Measurements from ENCODE around the gene REM2.

The REM2 gene

DNA sequence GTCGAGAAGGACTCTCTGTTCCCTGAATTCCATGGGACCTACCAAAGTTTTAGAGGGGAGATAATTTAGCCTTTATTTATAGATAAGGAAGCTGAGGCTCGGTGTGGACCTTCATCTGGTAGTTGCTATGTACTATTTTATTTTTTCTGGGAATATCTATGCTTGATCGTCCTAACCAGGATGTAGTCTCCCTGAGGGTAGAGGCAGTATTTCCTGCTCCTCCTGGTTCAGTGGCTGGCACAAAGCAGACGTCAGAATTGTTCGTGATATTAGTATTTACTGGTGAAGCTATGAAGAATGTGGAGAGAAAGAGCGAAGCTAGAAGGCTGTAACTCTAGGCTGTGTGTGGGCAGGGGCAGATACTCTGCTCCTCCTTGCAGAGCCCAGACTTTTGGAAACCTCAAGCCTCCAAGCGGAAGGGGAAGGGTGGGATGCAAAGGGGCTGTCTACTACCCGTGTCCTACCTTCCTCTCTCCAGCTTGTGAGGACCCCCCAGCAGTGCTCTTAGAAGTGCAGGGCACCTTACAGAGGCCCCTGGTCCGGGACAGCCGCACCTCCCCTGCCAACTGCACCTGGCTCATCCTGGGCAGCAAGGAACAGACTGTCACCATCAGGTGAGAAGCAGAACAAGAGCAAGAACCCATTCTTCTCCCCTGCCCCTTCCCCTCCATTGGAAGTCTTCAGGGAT is 10.0 kb upstream of the REM2 start:
- no peak overlapping the region for H3K18ac ChIP-seq (ENCODE audit: low read length)
- no peak overlapping the region for H2BK15ac ChIP-seq (ENCODE audit: low read length)
- no peaks in the 10 kb centered on the region for H3K79me1 ChIP-seq (ENCODE audit: low read depth, low read length)
- H2BK12ac ChIP-seq (ENCODE audit: low read length), result no peak overlapping the region
- no peak overlapping the region for H3K9ac ChIP-seq (ENCODE audit: low read depth, low read length, poor library complexity)
- H3K14ac ChIP-seq (ENCODE audit: low read length), result no peak overlapping the region
- no peaks in the 10 kb centered on the region for H3K27me3 ChIP-seq (ENCODE audit: control insufficient read depth in 3 of 3, insufficient read depth in 3 of 3, low read depth in 1 of 3, low read length in 3 of 3)
- no CpG with 5 or more reads among the region's 10 CpGs for WGBS, 2 donors (ENCODE audit: extremely low coverage in 2 of 2, insufficient read length in 2 of 2, insufficient replicate concordance in 1 of 2)
- H3K27ac ChIP-seq (replicated peaks; ENCODE audit: low read length), result no peak overlapping the region
- no peak overlapping the region for H2BK120ac ChIP-seq (ENCODE audit: low read depth, low read length)
- no peak for DNase-seq (ENCODE audit: low spot score)
- H2AK5ac ChIP-seq (ENCODE audit: low read depth, low read length), result peak overlapping the region; percentile 5
- peak overlapping the region in 1 of 2 donors; percentile 89 for H3K4me3 ChIP-seq (ENCODE audit: low read length in 2 of 2)
- H3K23ac ChIP-seq (ENCODE audit: low read depth, low read length, poor library complexity), result no peak overlapping the region
- H3K4me2 ChIP-seq (ENCODE audit: insufficient read depth, low read length, poor library complexity, severe bottlenecking), result no peak overlapping the region
- H4K91ac ChIP-seq (ENCODE audit: low read depth, low read length, poor library complexity), result no peak overlapping the region
- H3K36me3 ChIP-seq (replicated peaks in 1 of 2; ENCODE audit: control insufficient read depth in 2 of 2, insufficient read depth in 2 of 2, low read length in 2 of 2), result peaks cover 8 to 29% of the 10 kb centered on the region in 2 donors
- H3K4ac ChIP-seq (ENCODE audit: low read length), result no peak overlapping the region
- no peak overlapping the region for H2BK5ac ChIP-seq (ENCODE audit: low read length)
- no peaks in the 10 kb centered on the region for H3K9me3 ChIP-seq (replicated peaks in 1 of 2; ENCODE audit: control insufficient read depth in 2 of 2, insufficient read depth in 1 of 2, low read depth in 1 of 2, low read length in 2 of 2)
- H3K4me1 ChIP-seq (ENCODE audit: control insufficient read depth in 2 of 2, insufficient read depth in 1 of 2, low read depth in 1 of 2, low read length in 2 of 2), result peaks cover 1 to 2% of the 10 kb centered on the region in 2 donors
- no peak overlapping the region for H4K8ac ChIP-seq (ENCODE audit: low read depth, low read length)
- H2AFZ ChIP-seq (ENCODE audit: low read length), result peak overlapping the region; percentile 95

DNA sequence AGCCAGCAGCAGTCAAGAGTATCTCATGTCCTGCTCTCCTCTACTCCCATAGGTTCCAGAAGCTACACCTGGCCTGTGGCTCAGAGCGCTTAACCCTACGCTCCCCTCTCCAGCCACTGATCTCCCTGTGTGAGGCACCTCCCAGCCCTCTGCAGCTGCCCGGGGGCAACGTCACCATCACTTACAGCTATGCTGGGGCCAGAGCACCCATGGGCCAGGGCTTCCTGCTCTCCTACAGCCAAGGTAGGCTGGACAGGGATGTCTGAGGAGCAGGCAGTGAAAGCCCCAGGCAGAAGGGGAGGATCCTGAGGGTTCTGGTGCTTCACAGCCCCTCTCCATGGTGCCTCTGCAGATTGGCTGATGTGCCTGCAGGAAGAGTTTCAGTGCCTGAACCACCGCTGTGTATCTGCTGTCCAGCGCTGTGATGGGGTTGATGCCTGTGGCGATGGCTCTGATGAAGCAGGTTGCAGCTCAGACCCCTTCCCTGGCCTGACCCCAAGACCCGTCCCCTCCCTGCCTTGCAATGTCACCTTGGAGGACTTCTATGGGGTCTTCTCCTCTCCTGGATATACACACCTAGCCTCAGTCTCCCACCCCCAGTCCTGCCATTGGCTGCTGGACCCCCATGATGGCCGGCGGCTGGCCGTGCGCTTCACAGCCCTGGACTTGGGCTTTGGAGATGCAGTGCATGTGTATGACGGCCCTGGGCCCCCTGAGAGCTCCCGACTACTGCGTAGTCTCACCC is 7.8 kb upstream of the REM2 start:
- Histone ChIP-seq H3K27ac (replicated peaks; ENCODE audit: low read length) (no peak overlapping the region), H3K9me3 (replicated peaks in 1 of 2; ENCODE audit: control insufficient read depth in 2 of 2, insufficient read depth in 1 of 2, low read depth in 1 of 2, low read length in 2 of 2) (no peaks in the 10 kb centered on the region), H2BK5ac (ENCODE audit: low read length) (no peak overlapping the region), H3K27me3 (ENCODE audit: control insufficient read depth in 3 of 3, insufficient read depth in 3 of 3, low read depth in 1 of 3, low read length in 3 of 3) (no peaks in the 10 kb centered on the region), H2BK120ac (ENCODE audit: low read depth, low read length) (no peak overlapping the region), H2AK5ac (ENCODE audit: low read depth, low read length) (no peak overlapping the region), H2AFZ (ENCODE audit: low read length) (no peak overlapping the region), H3K9ac (ENCODE audit: low read depth, low read length, poor library complexity) (no peak overlapping the region), H3K4ac (ENCODE audit: low read length) (peak overlapping the region; percentile 2), H4K91ac (ENCODE audit: low read depth, low read length, poor library complexity) (no peak overlapping the region), H3K4me1 (ENCODE audit: control insufficient read depth in 2 of 2, insufficient read depth in 1 of 2, low read depth in 1 of 2, low read length in 2 of 2) (peaks cover 1 to 2% of the 10 kb centered on the region in 2 donors), H3K4me3 (ENCODE audit: low read length in 2 of 2) (peak overlapping the region in 1 of 2 donors; percentile 53), H3K4me2 (ENCODE audit: insufficient read depth, low read length, poor library complexity, severe bottlenecking) (no peak overlapping the region), H3K14ac (ENCODE audit: low read length) (no peak overlapping the region), H3K36me3 (replicated peaks in 1 of 2; ENCODE audit: control insufficient read depth in 2 of 2, insufficient read depth in 2 of 2, low read length in 2 of 2) (peaks cover 8 to 29% of the 10 kb centered on the region in 2 donors), H2BK15ac (ENCODE audit: low read length) (no peak overlapping the region), H2BK12ac (ENCODE audit: low read length) (no peak overlapping the region), H3K79me1 (ENCODE audit: low read depth, low read length) (no peaks in the 10 kb centered on the region), H3K18ac (ENCODE audit: low read length) (no peak overlapping the region), H4K8ac (ENCODE audit: low read depth, low read length) (no peak overlapping the region), H3K23ac (ENCODE audit: low read depth, low read length, poor library complexity) (peak overlapping the region; percentile 71)
- no peak for DNase-seq (ENCODE audit: low spot score)
- no CpG with 5 or more reads among the region's 15 CpGs for WGBS, 2 donors (ENCODE audit: extremely low coverage in 2 of 2, insufficient read length in 2 of 2, insufficient replicate concordance in 1 of 2)

DNA sequence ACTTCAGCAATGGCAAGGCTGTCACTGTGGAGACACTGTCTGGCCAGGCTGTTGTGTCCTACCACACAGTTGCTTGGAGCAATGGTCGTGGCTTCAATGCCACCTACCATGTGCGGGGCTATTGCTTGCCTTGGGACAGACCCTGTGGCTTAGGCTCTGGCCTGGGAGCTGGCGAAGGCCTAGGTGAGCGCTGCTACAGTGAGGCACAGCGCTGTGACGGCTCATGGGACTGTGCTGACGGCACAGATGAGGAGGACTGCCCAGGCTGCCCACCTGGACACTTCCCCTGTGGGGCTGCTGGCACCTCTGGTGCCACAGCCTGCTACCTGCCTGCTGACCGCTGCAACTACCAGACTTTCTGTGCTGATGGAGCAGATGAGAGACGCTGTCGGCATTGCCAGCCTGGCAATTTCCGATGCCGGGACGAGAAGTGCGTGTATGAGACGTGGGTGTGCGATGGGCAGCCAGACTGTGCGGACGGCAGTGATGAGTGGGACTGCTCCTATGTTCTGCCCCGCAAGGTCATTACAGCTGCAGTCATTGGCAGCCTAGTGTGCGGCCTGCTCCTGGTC is 7.2 kb upstream of the REM2 start:
- Histone ChIP-seq H3K36me3 (replicated peaks in 1 of 2; ENCODE audit: control insufficient read depth in 2 of 2, insufficient read depth in 2 of 2, low read length in 2 of 2) (peaks cover 8 to 29% of the 10 kb centered on the region in 2 donors), H2BK12ac (ENCODE audit: low read length) (no peak overlapping the region), H3K79me1 (ENCODE audit: low read depth, low read length) (no peaks in the 10 kb centered on the region), H3K27ac (replicated peaks; ENCODE audit: low read length) (no peak overlapping the region), H4K91ac (ENCODE audit: low read depth, low read length, poor library complexity) (no peak overlapping the region), H3K18ac (ENCODE audit: low read length) (peak overlapping the region; percentile 27), H2BK120ac (ENCODE audit: low read depth, low read length) (no peak overlapping the region), H3K23ac (ENCODE audit: low read depth, low read length, poor library complexity) (no peak overlapping the region), H3K14ac (ENCODE audit: low read length) (peak overlapping the region; percentile 1), H2BK15ac (ENCODE audit: low read length) (no peak overlapping the region), H4K8ac (ENCODE audit: low read depth, low read length) (no peak overlapping the region), H2AFZ (ENCODE audit: low read length) (no peak overlapping the region), H2BK5ac (ENCODE audit: low read length) (no peak overlapping the region), H3K27me3 (ENCODE audit: control insufficient read depth in 3 of 3, insufficient read depth in 3 of 3, low read depth in 1 of 3, low read length in 3 of 3) (no peaks in the 10 kb centered on the region), H3K4me2 (ENCODE audit: insufficient read depth, low read length, poor library complexity, severe bottlenecking) (no peak overlapping the region), H2AK5ac (ENCODE audit: low read depth, low read length) (no peak overlapping the region), H3K4me1 (ENCODE audit: control insufficient read depth in 2 of 2, insufficient read depth in 1 of 2, low read depth in 1 of 2, low read length in 2 of 2) (peaks cover 1 to 2% of the 10 kb centered on the region in 2 donors), H3K9me3 (replicated peaks in 1 of 2; ENCODE audit: control insufficient read depth in 2 of 2, insufficient read depth in 1 of 2, low read depth in 1 of 2, low read length in 2 of 2) (no peaks in the 10 kb centered on the region), H3K4ac (ENCODE audit: low read length) (no peak overlapping the region), H3K4me3 (ENCODE audit: low read length in 2 of 2) (peak overlapping the region in 1 of 2 donors; percentile 30), H3K9ac (ENCODE audit: low read depth, low read length, poor library complexity) (peak overlapping the region; percentile 57)
- DNase-seq (ENCODE audit: low spot score), result no peak
- WGBS, 2 donors (ENCODE audit: extremely low coverage in 2 of 2, insufficient read length in 2 of 2, insufficient replicate concordance in 1 of 2), result no CpG with 5 or more reads among the region's 20 CpGs

GRCh38 chr14:22877000-22877501 is 6.0 kb upstream of the REM2 start:
- WGBS, 2 donors (ENCODE audit: extremely low coverage in 2 of 2, insufficient read length in 2 of 2, insufficient replicate concordance in 1 of 2), result no CpG with 5 or more reads among the region's 22 CpGs
- Histone ChIP-seq H3K9me3 (replicated peaks in 1 of 2; ENCODE audit: control insufficient read depth in 2 of 2, insufficient read depth in 1 of 2, low read depth in 1 of 2, low read length in 2 of 2) (no peaks in the 10 kb centered on the region), H2BK15ac (ENCODE audit: low read length) (no peak overlapping the region), H3K4me3 (ENCODE audit: low read length in 2 of 2) (no peak overlapping the region), H2BK12ac (ENCODE audit: low read length) (no peak overlapping the region), H3K4me1 (ENCODE audit: control insufficient read depth in 2 of 2, insufficient read depth in 1 of 2, low read depth in 1 of 2, low read length in 2 of 2) (peaks cover under 1 to 3% of the 10 kb centered on the region in 2 donors), H3K27ac (replicated peaks; ENCODE audit: low read length) (no peak overlapping the region), H3K36me3 (replicated peaks in 1 of 2; ENCODE audit: control insufficient read depth in 2 of 2, insufficient read depth in 2 of 2, low read length in 2 of 2) (peaks cover 8 to 29% of the 10 kb centered on the region in 2 donors), H2BK120ac (ENCODE audit: low read depth, low read length) (no peak overlapping the region), H2AFZ (ENCODE audit: low read length) (no peak overlapping the region), H3K14ac (ENCODE audit: low read length) (no peak overlapping the region), H3K27me3 (ENCODE audit: control insufficient read depth in 3 of 3, insufficient read depth in 3 of 3, low read depth in 1 of 3, low read length in 3 of 3) (no peaks in the 10 kb centered on the region), H4K91ac (ENCODE audit: low read depth, low read length, poor library complexity) (no peak overlapping the region), H4K8ac (ENCODE audit: low read depth, low read length) (no peak overlapping the region), H2AK5ac (ENCODE audit: low read depth, low read length) (no peak overlapping the region), H2BK5ac (ENCODE audit: low read length) (no peak overlapping the region), H3K9ac (ENCODE audit: low read depth, low read length, poor library complexity) (no peak overlapping the region), H3K18ac (ENCODE audit: low read length) (no peak overlapping the region), H3K23ac (ENCODE audit: low read depth, low read length, poor library complexity) (no peak overlapping the region), H3K79me1 (ENCODE audit: low read depth, low read length) (no peaks in the 10 kb centered on the region), H3K4me2 (ENCODE audit: insufficient read depth, low read length, poor library complexity, severe bottlenecking) (no peak overlapping the region), H3K4ac (ENCODE audit: low read length) (no peak overlapping the region)
- no peak for DNase-seq (ENCODE audit: low spot score)

Data from neuronal stem cell (in vitro differentiated cells).